HUDEP-2 (cell line): ENCODE results near the gene CGB3.
"Not testable (repeated sequence)": the region's sequence is repeated elsewhere in the genome, so short reads cannot be mapped to it uniquely, and the experiment has no call there.

ENCODE experiments used
- DNase-seq, 76 experiments: peaks; one replicate each; lab custom pipeline; 2025; ENCODE audit not compliant: unreplicated experiment in 76 of 76; lab: John Stamatoyannopoulos, UW

The CGB3 gene

GRCh38 chr19:49043548-49043947, 19.4 kb upstream of the CGB3 start, which contains the start of gene CGB5:
TSS of gene CGB5 (plus strand) at chr19:49043848. CDS start at chr19:49044210, 362 bp downstream.
- not testable (repeated sequence) for DNase-seq

DNA sequence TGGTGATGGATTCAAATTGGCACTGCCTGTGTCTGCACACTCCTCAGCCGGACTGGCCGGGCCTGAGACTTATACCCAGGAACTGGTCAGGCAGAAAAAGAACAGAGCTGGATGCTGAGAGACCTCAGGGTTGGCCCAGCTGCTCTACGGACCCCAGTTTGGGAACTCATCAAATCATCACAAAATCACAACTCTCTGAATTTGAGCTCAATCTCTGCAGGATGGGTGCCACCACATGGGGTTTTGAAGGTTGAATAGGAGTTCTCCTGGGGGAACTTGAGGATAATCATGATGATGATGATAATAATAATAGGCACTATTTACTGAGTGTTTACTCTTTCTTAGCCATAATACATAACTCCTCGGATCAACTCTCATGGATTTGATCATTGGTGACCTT, 18.5 kb upstream of the CGB3 start:
- DNase-seq, result not testable (repeated sequence)

DNA sequence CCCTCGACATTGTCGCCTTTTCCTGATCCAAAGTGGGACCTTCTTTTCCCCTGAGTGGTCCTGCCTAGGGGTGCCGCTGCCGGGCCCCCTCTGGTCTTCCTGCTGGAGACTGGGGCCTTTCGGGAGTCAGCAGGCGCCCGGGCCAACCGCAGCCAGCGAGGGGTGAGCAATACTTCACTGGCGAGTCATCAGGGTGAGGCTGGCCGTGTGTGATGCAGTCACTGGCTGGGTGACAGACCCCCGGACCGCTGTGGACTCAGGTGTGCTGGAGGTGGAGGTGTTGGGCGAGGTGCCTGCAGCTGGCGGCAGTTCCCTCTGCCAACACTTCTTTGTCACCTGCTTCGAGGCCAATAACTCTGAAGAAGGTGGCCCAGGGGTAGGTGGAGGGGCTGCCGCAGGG, 18.0 kb upstream of the CGB3 start:
- DNase-seq, result no peak

DNA sequence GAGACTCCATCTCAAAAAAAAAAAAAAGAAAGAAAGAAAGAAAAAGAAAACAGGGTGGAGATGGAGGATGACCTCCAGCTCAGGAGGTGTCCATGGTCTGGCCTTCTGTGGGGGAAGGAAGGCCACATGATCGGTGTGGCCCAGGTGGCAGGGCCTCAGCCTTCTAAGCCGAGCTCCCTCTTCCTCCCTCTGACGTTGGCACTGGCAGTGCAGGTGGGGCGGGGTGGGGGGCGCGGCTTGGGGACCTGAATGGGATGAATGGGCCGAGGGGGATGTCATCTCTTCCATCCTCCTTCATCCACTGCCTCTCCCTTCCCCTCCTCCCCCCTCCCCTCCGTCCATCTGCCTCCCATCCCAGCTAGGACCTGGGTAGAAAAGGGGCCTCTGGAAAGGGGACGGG, 15.6 kb upstream of the CGB3 start:
- DNase-seq, result not testable (repeated sequence)

GRCh38 chr19:49038557-49039276, 14.6 kb upstream of the CGB3 start:
- DNase-seq, result not testable (repeated sequence)

DNA sequence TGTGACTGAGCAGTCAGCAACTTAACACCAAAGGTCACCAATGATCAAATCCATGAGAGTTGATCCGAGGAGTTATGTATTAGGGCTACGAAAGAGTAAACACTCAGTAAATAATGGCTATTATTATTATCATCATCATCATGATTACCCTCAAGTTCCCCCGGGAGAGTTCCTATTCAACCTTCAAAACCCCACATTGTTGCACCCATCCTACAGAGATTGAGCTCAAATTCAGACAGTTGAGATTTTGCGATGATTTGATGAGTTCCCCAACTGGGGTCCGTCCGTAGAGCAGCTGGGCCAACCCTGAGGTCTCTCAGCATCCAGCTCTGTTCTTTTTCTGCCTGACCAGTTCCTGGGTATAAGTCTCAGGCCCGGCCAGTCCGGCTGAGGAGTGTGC, 14.0 kb upstream of the CGB3 start:
- DNase-seq, result not testable (repeated sequence)

GRCh38 chr19:49036815-49037214, 12.7 kb upstream of the CGB3 start, which contains the start of gene CGB1:
TSS of gene CGB1 (minus strand) at chr19:49036895. CDS start at chr19:49036711, 184 bp downstream.
- peak in 64 of 76 experiments; percentile 21 to 78 (median 56) for DNase-seq

GRCh38 chr19:49031642-49032301, 7.6 kb upstream of the CGB3 start, which contains the start of gene CGB2:
TSS of gene CGB2 (plus strand) at chr19:49031890. CDS start at chr19:49032096, 206 bp downstream.
- peak in 68 of 76 experiments; percentile 26 to 89 (median 68) for DNase-seq

GRCh38 chr19:49030323-49030722, 6.2 kb upstream of the CGB3 start:
- not testable (repeated sequence) for DNase-seq

DNA sequence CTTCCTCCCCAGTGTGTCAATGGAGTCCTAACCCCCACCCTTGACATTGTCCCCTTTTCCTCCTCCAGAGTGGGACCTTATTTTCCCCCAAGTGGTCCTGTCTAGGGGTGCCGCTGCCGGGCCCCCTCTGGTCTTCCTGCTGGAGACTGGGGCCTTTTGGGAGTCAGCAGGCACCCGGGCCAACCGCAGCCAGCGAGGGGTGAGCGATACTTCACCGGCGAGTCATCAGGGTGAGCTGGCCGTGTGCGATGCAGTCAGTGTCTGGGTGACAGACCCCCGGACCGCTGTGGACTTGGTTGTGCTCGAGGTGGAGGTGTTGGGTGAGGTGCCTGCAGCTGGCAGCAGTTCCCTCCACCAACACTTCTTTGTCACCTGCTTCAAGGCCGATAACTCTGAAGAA, 5.6 kb upstream of the CGB3 start:
- not testable (repeated sequence) for DNase-seq

DNA sequence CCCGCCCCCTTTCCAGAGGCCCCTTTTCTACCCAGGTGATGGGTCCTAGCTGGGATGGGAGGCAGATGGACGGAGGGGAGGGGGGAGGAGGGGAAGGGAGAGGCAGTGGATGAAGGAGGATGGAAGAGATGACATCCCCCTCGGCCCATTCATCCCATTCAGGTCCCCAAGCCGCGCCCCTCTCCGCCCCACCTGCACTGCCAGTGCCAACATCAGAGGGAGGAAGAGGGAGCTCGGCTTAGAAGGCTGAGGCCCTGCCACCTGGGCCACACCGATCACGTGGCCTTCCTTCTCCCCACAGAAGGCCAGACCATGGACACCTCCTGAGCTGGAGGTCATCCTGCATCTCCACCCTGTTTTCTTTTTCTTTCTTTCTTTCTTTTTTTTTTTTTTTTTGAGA, 4.6 kb upstream of the CGB3 start:
- not testable (repeated sequence) for DNase-seq

DNA sequence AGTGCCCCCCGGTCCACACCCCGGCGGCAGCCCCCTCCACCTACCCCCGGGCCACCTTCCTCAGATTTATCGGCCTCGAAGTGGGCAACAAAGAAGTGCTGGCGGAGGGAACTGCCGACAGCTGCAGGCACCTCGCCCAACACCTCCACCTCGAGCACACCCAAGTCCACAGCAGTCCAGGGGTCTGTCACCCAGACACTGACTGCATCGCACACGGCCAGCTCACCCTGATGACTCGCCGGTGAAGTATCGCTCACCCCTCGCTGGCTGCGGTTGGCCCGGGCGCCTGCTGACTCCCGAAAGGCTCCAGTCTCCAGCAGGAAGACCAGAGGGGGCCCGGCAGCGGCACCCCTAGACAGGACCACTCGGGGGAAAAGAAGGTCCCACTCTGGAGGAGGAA, 1.5 kb upstream of the CGB3 start:
- not testable (repeated sequence) for DNase-seq

- DNase-seq, result not testable (repeated sequence)
Observed at GRCh38 chr19:49025088-49025487, 955 bp upstream of the CGB3 start.

DNA sequence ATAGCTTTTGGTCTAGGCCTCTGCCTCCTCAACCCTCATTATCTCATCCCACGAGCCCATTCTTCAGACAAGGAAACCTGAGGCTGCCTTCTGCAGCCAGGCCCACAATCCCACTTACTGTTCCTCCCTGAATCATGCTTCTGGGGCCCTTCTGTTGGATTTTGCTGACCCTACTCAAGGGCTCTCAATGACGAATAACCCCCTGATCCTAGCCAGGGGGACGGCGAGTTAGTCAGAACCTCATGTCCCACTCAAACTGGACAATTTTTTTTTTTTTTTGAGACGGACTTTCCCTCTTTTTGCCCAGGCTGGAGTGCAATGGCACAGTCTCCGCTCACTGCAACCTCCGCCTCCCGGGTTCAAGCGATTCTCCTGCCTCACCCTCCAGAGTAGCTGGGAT, 2.0 kb downstream of the CGB3 start:
- DNase-seq, result no peak

DNA sequence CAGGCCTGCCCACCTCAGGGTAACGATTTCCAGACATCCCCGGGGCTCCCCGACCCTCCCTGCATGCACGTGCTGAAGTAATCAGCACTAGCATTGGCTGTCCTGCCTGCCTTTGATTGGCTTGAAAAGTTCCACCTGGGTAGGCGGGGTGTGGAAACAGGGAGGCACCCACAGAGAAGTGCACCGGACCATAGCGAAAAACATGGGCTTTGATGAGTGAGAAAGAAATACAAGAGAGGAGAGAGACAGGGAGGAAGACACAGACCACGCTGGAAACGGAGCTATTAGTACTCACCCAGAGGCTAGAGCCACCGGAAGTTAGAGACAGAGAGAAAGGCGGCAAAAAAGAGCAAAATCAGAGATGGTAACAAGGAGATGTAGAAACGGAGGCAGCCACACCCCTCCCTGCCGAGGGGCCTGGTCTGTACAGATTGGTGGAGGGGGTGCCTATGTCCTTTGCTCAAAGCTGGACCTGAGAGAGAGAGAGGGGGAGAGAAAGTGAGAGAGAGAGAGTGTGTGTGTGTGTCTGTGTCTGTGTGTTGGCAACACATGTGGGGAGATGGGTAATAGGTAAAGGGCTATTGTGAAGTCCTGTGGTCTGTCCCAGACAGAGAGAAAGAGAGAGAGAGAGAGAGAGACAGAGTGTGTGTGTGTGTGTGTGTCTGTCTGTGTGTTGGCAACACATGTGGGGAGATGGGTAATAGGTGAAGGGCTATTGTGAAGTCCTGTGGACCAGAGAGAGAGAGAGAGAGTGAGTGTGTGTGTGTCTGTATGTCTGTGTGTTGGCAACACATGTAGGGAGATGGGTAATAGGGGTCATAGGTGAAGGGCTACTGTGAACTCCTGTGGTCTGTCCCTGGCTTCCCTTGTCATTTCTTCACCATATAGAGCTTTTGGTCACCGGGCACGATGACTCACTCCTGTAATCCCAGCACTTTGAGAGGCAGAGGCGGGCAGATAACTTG, 2.9 kb downstream of the CGB3 start:
- DNase-seq, result peak in 3 of 76 experiments; percentile 19 to 25 (median 25)

- DNase-seq, result peak in 1 of 76 experiments; percentile 32
Observed at GRCh38 chr19:49020342-49020741, 3.8 kb downstream of the CGB3 start.

GRCh38 chr19:49019242-49019932, 4.7 kb downstream of the CGB3 start:
- DNase-seq, result peak in 49 of 76 experiments; percentile 21 to 78 (median 58)

- peak in 16 of 76 experiments; percentile 18 to 74 (median 42) for DNase-seq
Observed at GRCh38 chr19:49018388-49019241, 5.5 kb downstream of the CGB3 start.
